ENCODE results near the gene ACO2. TPM values are rescaled to one million over a fixed set of nuclear protein-coding genes. Genes with fewer than 3 reads are reported as not detected.

Gene ACO2
- total and polyA plus RNA-seq, 2 of the 4 experiments (the other 2 are of a cell fraction): 71.3 to 72.9 TPM

DNA sequence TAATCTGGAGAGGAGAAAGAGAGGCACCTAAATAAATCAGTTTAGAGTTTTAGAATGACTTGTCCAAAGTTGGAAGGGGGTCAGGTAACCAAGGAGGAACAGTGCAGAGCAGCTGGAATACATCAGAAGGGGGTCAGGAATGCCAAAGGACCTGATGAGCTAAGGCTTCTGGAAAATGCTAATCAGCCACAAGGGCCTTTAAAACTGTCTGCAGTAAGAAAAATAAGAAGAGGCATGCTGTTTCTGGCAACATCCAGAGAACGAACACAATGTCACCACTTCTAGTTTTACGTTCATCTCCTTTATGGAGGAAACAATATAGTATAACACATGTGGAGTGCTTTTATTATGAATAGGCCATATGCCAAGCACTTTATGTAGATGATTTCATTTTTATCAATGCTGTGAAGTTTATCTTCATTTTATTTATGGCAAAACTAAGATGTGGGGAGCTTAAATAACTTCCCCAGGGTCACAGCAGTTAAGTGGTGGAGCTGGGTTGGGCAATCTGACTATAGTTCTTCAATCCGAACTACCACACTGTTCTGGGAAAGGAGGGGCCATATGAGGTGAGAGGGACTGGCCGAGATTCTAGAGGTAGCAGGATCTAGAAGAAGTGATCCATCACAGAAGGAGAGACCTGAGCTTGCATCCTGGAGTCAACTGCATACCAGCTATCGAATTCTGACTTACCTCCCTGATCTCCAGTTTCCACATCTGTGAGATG lies 22.6 kb downstream of the ACO2 start:
- peak; percentile 26 for DNase-seq
- Histone ChIP-seq H3K23ac (ENCODE audit: low read depth, low read length) (no peak overlapping the region), H3K56ac (ENCODE audit: extremely low read depth, insufficient read depth, low read length) (no peak overlapping the region), H4K5ac (ENCODE audit: low read depth, low read length) (no peak overlapping the region), H3K4me1 (ENCODE audit: control insufficient read depth, insufficient read depth, low read length) (peaks cover 11% of the 10 kb centered on the region; the same call in 1 of the 2 replicates), H2BK15ac (ENCODE audit: low read depth, low read length) (no peak overlapping the region), H3K36me3 (ENCODE audit: control insufficient read depth, insufficient read depth, low read length) (no peaks in the 10 kb centered on the region; the same call in 1 of the 2 replicates), H3K4me3 (ENCODE audit: insufficient read depth, low read depth, low read length) (no peak overlapping the region), H3K27ac (ENCODE audit: insufficient read depth, low read length) (no peak overlapping the region), H3K4me2 (ENCODE audit: low read depth, low read length) (no peak overlapping the region; the same call in 1 of the 2 replicates), H4K8ac (ENCODE audit: low read depth in 2 of 2, low read length in 2 of 2) (no peak overlapping the region), H4K20me1 (ENCODE audit: insufficient read depth, low read length) (peaks cover 53% of the 10 kb centered on the region), H2BK20ac (ENCODE audit: low read depth, low read length) (no peak overlapping the region), H3K79me1 (ENCODE audit: low read depth in 1 of 2, low read length in 2 of 2) (peaks cover 33 to 82% of the 10 kb centered on the region in 2 experiments), H3K9ac (ENCODE audit: low read depth, low read length) (no peak overlapping the region), H3K18ac (ENCODE audit: low read depth, low read length) (no peak overlapping the region; the same call in 1 of the 2 replicates), H2BK120ac (ENCODE audit: low read depth, low read length) (no peak overlapping the region), H3K27me3 (ENCODE audit: control insufficient read depth, insufficient read depth, low read length) (no peaks in the 10 kb centered on the region), H2AFZ (replicated peaks; ENCODE audit: low read length, poor library complexity) (no peak overlapping the region), H2BK5ac (ENCODE audit: low read depth, low read length, poor library complexity, severe bottlenecking) (no peak overlapping the region), H3K14ac (replicated peaks; ENCODE audit: low read depth, low read length) (no peak overlapping the region), H3K9me3 (ENCODE audit: control insufficient read depth, insufficient read depth, low read length) (no peaks in the 10 kb centered on the region), H4K91ac (ENCODE audit: insufficient read depth, low read depth, low read length) (no peak overlapping the region), H3K9me1 (ENCODE audit: insufficient read depth, low read length) (peaks cover 5% of the 10 kb centered on the region), H2AK9ac (replicated peaks; ENCODE audit: low read depth, low read length, poor library complexity) (no peak overlapping the region), H3K4ac (ENCODE audit: low read depth, low read length) (no peak overlapping the region), H2AK5ac (ENCODE audit: low read depth, low read length) (no peak overlapping the region)
- ChIA-PET CTCF (no interaction called here), POLR2A (ENCODE audit: unreplicated experiment) (interaction anchor here (0.6 kb wide), 1 partner anchor 23 kb away, joined by 3 read pairs; the partner anchor contains the start of gene PHF5A)
- intact Hi-C loops (cut with micrococcal nuclease): no loop called here
- in situ Hi-C loops (cut with MboI; ENCODE audit: low sequenced_read_pairs): no loop called here
- ATAC-seq (ENCODE audit: low read depth): peak; percentile 42
- dilution Hi-C loops (cut with HindIII; ENCODE audit: low sequenced_read_pairs, unreplicated experiment): no loop called here
- BruUV-seq (replicated peaks): no TSS peak
- no CpG with 5 or more reads among the region's 5 CpGs for WGBS, 2 experiments (ENCODE audit: extremely low coverage in 2 of 2, insufficient read length in 1 of 2)
- TF ChIP-seq NFE2L2 (IDR thresholded peaks at IDR 0.05; ENCODE audit: low read depth, low read length): no peak
- TF ChIP-seq, protein P1, sequence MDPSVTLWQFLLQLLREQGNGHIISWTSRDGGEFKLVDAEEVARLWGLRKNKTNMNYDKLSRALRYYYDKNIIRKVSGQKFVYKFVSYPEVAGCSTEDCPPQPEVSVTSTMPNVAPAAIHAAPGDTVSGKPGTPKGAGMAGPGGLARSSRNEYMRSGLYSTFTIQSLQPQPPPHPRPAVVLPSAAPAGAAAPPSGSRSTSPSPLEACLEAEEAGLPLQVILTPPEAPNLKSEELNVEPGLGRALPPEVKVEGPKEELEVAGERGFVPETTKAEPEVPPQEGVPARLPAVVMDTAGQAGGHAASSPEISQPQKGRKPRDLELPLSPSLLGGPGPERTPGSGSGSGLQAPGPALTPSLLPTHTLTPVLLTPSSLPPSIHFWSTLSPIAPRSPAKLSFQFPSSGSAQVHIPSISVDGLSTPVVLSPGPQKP (IDR thresholded peaks at IDR 0.05; ENCODE audit: borderline replicate concordance, low read depth, low read length): no peak
- no peak for TF ChIP-seq MXI1 (IDR thresholded peaks at IDR 0.05; ENCODE audit: borderline replicate concordance, low read depth, low read length)
- no peak for TF ChIP-seq CHD1 (IDR thresholded peaks at IDR 0.05; ENCODE audit: low read depth, low read length)
- TF ChIP-seq, protein P2, sequence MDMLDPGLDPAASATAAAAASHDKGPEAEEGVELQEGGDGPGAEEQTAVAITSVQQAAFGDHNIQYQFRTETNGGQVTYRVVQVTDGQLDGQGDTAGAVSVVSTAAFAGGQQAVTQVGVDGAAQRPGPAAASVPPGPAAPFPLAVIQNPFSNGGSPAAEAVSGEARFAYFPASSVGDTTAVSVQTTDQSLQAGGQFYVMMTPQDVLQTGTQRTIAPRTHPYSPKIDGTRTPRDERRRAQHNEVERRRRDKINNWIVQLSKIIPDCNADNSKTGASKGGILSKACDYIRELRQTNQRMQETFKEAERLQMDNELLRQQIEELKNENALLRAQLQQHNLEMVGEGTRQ (IDR thresholded peaks at IDR 0.05; ENCODE audit: low read depth, low read length): no peak
- TF ChIP-seq CEBPB (IDR thresholded peaks at IDR 0.05; ENCODE audit: low read depth, low read length): no peak
- no peak for TF ChIP-seq RCOR1 (IDR thresholded peaks at IDR 0.05; ENCODE audit: insufficient replicate concordance, low read length)
- TF ChIP-seq FOS (IDR thresholded peaks at IDR 0.05; ENCODE audit: low read depth, low read length): no peak
- TF ChIP-seq SMC3 (IDR thresholded peaks at IDR 0.05; ENCODE audit: low read depth, low read length): no peak
- TF ChIP-seq, protein P3, sequence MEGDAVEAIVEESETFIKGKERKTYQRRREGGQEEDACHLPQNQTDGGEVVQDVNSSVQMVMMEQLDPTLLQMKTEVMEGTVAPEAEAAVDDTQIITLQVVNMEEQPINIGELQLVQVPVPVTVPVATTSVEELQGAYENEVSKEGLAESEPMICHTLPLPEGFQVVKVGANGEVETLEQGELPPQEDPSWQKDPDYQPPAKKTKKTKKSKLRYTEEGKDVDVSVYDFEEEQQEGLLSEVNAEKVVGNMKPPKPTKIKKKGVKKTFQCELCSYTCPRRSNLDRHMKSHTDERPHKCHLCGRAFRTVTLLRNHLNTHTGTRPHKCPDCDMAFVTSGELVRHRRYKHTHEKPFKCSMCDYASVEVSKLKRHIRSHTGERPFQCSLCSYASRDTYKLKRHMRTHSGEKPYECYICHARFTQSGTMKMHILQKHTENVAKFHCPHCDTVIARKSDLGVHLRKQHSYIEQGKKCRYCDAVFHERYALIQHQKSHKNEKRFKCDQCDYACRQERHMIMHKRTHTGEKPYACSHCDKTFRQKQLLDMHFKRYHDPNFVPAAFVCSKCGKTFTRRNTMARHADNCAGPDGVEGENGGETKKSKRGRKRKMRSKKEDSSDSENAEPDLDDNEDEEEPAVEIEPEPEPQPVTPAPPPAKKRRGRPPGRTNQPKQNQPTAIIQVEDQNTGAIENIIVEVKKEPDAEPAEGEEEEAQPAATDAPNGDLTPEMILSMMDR (conservative IDR thresholded peaks at IDR 0.05; ENCODE audit: low read depth, low read length): no peak
- no peak for TF ChIP-seq MAZ (IDR thresholded peaks at IDR 0.05; ENCODE audit: borderline replicate concordance, low read depth, low read length)
- no peak for TF ChIP-seq BHLHE40 (IDR thresholded peaks at IDR 0.05; ENCODE audit: low read depth, low read length)
- TF ChIP-seq POLR2A (IDR thresholded peaks at IDR 0.05; ENCODE audit: low read depth, low read length): no peak
- TF ChIP-seq MAFK (IDR thresholded peaks at IDR 0.05; ENCODE audit: low read depth, low read length): no peak
- TF ChIP-seq RAD21 (IDR thresholded peaks at IDR 0.05; ENCODE audit: low read length): no peak
